PFSK-1 (cell line): Measurements from ENCODE around the gene SLCO1A2.

ENCODE experiments used
- FOXP2 ChIP-seq: optimal IDR thresholded peaks from 2 replicates; pipeline ENCODE3; 2011; ENCODE audit warnings: borderline replicate concordance, control low read depth, inconsistent platforms; ENCODE audit not compliant: insufficient read depth; ENCODE audit errors: extremely low read length, extremely low read depth
- POLR2AphosphoS5 ChIP-seq: IDR thresholded peaks from 2 replicates; pipeline ENCODE4 v1.6.1; 2012; ENCODE audit warnings: low read depth, mild to moderate bottlenecking, control low read depth, low read length, moderate library complexity
- REST ChIP-seq, 2 experiments: IDR thresholded peaks; 2 replicates each; pipeline versions ENCODE4 v1.6.1 to v1.8.0; 2011 to 2012; ENCODE audit warnings: low read depth in 2 of 2, low read length in 2 of 2, control low read depth in 1 of 2, inconsistent platforms in 1 of 2, mild to moderate bottlenecking in 1 of 2, moderate library complexity in 1 of 2; ENCODE audit not compliant: insufficient read depth in 1 of 2
- SIN3A ChIP-seq: IDR thresholded peaks from 2 replicates; pipeline ENCODE4 v1.6.1; 2012; ENCODE audit warnings: mild to moderate bottlenecking, low read length, moderate library complexity, borderline replicate concordance; ENCODE audit not compliant: insufficient read depth
- TAF1 ChIP-seq: IDR thresholded peaks from 2 replicates; pipeline ENCODE4 v1.6.1; 2012; ENCODE audit warnings: low read length, control low read depth, borderline replicate concordance; ENCODE audit not compliant: insufficient read depth

The SLCO1A2 gene

GRCh38 chr12:21370845-21371449 is 36.2 kb upstream of the SLCO1A2 start:
- TF ChIP-seq REST (IDR thresholded peaks at IDR 0.05; ENCODE audit: insufficient read depth in 1 of 2, low read depth in 2 of 2, low read length in 2 of 2): no peak
- TF ChIP-seq POLR2AphosphoS5: no peak
- TF ChIP-seq TAF1: no peak
- no peak for TF ChIP-seq FOXP2
- no peak for TF ChIP-seq SIN3A

- TF ChIP-seq SIN3A (no peak), REST (IDR thresholded peaks at IDR 0.05; ENCODE audit: insufficient read depth in 1 of 2, low read depth in 2 of 2, low read length in 2 of 2) (no peak), POLR2AphosphoS5 (no peak), FOXP2 (no peak), TAF1 (no peak)
Measured at GRCh38 chr12:21369141-21369980, 34.6 kb upstream of the SLCO1A2 start.

GRCh38 chr12:21354641-21355040 is 19.9 kb upstream of the SLCO1A2 start:
- TF ChIP-seq REST (IDR thresholded peaks at IDR 0.05; ENCODE audit: insufficient read depth in 1 of 2, low read depth in 2 of 2, low read length in 2 of 2) (no peak), FOXP2 (no peak), TAF1 (no peak), SIN3A (no peak), POLR2AphosphoS5 (no peak)

- no peak for TF ChIP-seq TAF1
- no peak for TF ChIP-seq REST (IDR thresholded peaks at IDR 0.05; ENCODE audit: insufficient read depth in 1 of 2, low read depth in 2 of 2, low read length in 2 of 2)
- no peak for TF ChIP-seq FOXP2
- TF ChIP-seq SIN3A: no peak
- no peak for TF ChIP-seq POLR2AphosphoS5
Measured at GRCh38 chr12:21353948-21354347, 19.2 kb upstream of the SLCO1A2 start.

- TF ChIP-seq POLR2AphosphoS5 (no peak), FOXP2 (no peak), SIN3A (no peak), REST (IDR thresholded peaks at IDR 0.05; ENCODE audit: insufficient read depth in 1 of 2, low read depth in 2 of 2, low read length in 2 of 2) (no peak), TAF1 (no peak)
Measured at GRCh38 chr12:21353487-21353886, 18.8 kb upstream of the SLCO1A2 start.
